Measurements from ENCODE around the gene GSDME.

GSDME gene

GRCh38 chr7:24704311-24704710, 53.0 kb downstream of the GSDME start:
- ChIA-PET POLR2A (no interaction called here), CTCF (no interaction called here)
- TF ChIP-seq TSHZ1 (tag by site-specific recombination; IDR thresholded peaks at IDR 0.05; ENCODE audit: borderline replicate concordance), result no peak
- TF ChIP-seq, protein P1, sequence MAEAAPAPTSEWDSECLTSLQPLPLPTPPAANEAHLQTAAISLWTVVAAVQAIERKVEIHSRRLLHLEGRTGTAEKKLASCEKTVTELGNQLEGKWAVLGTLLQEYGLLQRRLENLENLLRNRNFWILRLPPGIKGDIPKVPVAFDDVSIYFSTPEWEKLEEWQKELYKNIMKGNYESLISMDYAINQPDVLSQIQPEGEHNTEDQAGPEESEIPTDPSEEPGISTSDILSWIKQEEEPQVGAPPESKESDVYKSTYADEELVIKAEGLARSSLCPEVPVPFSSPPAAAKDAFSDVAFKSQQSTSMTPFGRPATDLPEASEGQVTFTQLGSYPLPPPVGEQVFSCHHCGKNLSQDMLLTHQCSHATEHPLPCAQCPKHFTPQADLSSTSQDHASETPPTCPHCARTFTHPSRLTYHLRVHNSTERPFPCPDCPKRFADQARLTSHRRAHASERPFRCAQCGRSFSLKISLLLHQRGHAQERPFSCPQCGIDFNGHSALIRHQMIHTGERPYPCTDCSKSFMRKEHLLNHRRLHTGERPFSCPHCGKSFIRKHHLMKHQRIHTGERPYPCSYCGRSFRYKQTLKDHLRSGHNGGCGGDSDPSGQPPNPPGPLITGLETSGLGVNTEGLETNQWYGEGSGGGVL (tag by site-specific recombination; IDR thresholded peaks at IDR 0.05), result no peak
- no peak for TF ChIP-seq ZNF837 (tag by site-specific recombination; IDR thresholded peaks at IDR 0.05)
- TF ChIP-seq, protein P2, sequence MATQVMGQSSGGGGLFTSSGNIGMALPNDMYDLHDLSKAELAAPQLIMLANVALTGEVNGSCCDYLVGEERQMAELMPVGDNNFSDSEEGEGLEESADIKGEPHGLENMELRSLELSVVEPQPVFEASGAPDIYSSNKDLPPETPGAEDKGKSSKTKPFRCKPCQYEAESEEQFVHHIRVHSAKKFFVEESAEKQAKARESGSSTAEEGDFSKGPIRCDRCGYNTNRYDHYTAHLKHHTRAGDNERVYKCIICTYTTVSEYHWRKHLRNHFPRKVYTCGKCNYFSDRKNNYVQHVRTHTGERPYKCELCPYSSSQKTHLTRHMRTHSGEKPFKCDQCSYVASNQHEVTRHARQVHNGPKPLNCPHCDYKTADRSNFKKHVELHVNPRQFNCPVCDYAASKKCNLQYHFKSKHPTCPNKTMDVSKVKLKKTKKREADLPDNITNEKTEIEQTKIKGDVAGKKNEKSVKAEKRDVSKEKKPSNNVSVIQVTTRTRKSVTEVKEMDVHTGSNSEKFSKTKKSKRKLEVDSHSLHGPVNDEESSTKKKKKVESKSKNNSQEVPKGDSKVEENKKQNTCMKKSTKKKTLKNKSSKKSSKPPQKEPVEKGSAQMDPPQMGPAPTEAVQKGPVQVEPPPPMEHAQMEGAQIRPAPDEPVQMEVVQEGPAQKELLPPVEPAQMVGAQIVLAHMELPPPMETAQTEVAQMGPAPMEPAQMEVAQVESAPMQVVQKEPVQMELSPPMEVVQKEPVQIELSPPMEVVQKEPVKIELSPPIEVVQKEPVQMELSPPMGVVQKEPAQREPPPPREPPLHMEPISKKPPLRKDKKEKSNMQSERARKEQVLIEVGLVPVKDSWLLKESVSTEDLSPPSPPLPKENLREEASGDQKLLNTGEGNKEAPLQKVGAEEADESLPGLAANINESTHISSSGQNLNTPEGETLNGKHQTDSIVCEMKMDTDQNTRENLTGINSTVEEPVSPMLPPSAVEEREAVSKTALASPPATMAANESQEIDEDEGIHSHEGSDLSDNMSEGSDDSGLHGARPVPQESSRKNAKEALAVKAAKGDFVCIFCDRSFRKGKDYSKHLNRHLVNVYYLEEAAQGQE (tag by site-specific recombination; IDR thresholded peaks at IDR 0.05), result no peak
- no peak for TF ChIP-seq ZBTB6 (tag by site-specific recombination; IDR thresholded peaks at IDR 0.05)
- TF ChIP-seq, protein P3, sequence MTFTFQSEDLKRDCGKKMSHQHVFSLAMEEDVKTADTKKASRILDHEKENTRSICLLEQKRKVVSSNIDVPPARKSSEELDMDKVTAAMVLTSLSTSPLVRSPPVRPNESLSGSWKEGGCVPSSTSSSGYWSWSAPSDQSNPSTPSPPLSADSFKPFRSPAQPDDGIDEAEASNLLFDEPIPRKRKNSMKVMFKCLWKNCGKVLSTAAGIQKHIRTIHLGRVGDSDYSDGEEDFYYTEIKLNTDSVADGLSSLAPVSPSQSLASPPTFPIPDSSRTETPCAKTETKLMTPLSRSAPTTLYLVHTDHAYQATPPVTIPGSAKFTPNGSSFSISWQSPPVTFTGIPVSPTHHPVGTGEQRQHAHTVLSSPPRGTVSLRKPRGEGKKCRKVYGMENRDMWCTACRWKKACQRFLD (tag by site-specific recombination; IDR thresholded peaks at IDR 0.05), result no peak
- no peak for TF ChIP-seq ZNF133 (tag by site-specific recombination; IDR thresholded peaks at IDR 0.05)
- no peak for TF ChIP-seq PRDM4 (tag by site-specific recombination; IDR thresholded peaks at IDR 0.05)
- no peak for TF ChIP-seq ZNF19 (tag by site-specific recombination; IDR thresholded peaks at IDR 0.05; ENCODE audit: low read depth)
- TF ChIP-seq, protein P4, sequence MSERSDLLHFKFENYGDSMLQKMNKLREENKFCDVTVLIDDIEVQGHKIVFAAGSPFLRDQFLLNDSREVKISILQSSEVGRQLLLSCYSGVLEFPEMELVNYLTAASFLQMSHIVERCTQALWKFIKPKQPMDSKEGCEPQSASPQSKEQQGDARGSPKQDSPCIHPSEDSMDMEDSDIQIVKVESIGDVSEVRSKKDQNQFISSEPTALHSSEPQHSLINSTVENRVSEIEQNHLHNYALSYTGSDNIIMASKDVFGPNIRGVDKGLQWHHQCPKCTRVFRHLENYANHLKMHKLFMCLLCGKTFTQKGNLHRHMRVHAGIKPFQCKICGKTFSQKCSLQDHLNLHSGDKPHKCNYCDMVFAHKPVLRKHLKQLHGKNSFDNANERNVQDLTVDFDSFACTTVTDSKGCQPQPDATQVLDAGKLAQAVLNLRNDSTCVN (tag by site-specific recombination; optimal IDR thresholded peaks at IDR 0.05), result no peak
- H3K4me1 ChIP-seq (ENCODE audit: control insufficient read depth, insufficient read depth, low read length), result peaks cover 4% of the 10 kb centered on the region
- peaks cover 0 to 4% of the 10 kb centered on the region in 2 experiments; a peak in 1 of 3 replicates for H3K36me3 ChIP-seq (ENCODE audit: control insufficient read depth in 2 of 2, insufficient read depth in 1 of 2, low read length in 2 of 2)
- H3K4me3 ChIP-seq (ENCODE audit: low read depth, low read length), result no peak overlapping the region
- H3K9me3 ChIP-seq (ENCODE audit: control insufficient read depth, insufficient read depth, low read depth, low read length), result no peaks in the 10 kb centered on the region
- H3K27ac ChIP-seq (ENCODE audit: extremely low read depth, low read depth, low read length), result no peak overlapping the region

All from HEK293 (cell line).